Astrocyte of the spinal cord (primary cell): ENCODE measurements around the gene SOX15.
A peak's percentile ranks its signal among the peaks of the same experiment; 100 is the strongest.

Experiments used
- DNase-seq: peaks from one replicate; pipeline ENCODE4 v3.0.0; 2011; ENCODE audit warnings: low read depth, low spot score
- H3K4me3 ChIP-seq: 2 replicates; pipeline ENCODE4 v1.5.1; 2011; ENCODE audit warnings: low read depth, mild to moderate bottlenecking, low read length, moderate library complexity
- CTCF ChIP-seq: IDR thresholded peaks from 2 replicates; pipeline ENCODE4 v1.5.1; 2012; ENCODE audit warnings: low read depth, mild to moderate bottlenecking, low read length, inconsistent platforms
- in situ Hi-C: cut with HindIII; loops from 2 replicates; pipeline ENCODE4 v1.10.0; 2017; ENCODE audit warnings: low sequenced_read_pairs

The SOX15 gene

GRCh38 chr17:7561028-7561575, 28.8 kb downstream of the SOX15 start:
- DNase-seq = peak; percentile 82
- in situ Hi-C loops = no loop called here
- H3K4me3 ChIP-seq = peak overlapping the region; percentile 85
- peak; percentile 88 for TF ChIP-seq CTCF

GRCh38 chr17:7560172-7561027, 29.5 kb downstream of the SOX15 start:
- H3K4me3 ChIP-seq = peak overlapping the region; percentile 85
- DNase-seq = peak; percentile 59
- in situ Hi-C loops = no loop called here
- TF ChIP-seq CTCF = peak; percentile 86

- in situ Hi-C loops = no loop called here
- no peak overlapping the region for H3K4me3 ChIP-seq
- no peak for DNase-seq
- TF ChIP-seq CTCF = no peak
Observed at GRCh38 chr17:7559320-7560171, 30.3 kb downstream of the SOX15 start.

GRCh38 chr17:7558544-7559319, 31.2 kb downstream of the SOX15 start, which contains the start of gene TNFSF13:
Gene TNFSF13 (plus strand): TSS chr17:7558750. CDS start chr17:7559040, 290 bp downstream.
- TF ChIP-seq CTCF = no peak
- DNase-seq = no peak
- in situ Hi-C loops = no loop called here
- no peak within 1 kb of the TSS for H3K4me3 ChIP-seq

GRCh38 chr17:7557775-7558543, 31.9 kb downstream of the SOX15 start:
- DNase-seq = peak; percentile 41
- TF ChIP-seq CTCF = no peak
- in situ Hi-C loops = no loop called here
- H3K4me3 ChIP-seq = no peak overlapping the region
